Immature natural killer cell (primary cell): ENCODE measurements around the gene ZNF132. TPM values are rescaled to one million over a fixed set of nuclear protein-coding genes. Genes with fewer than 3 reads are reported as not detected.
A peak's percentile ranks its signal among the peaks of the same experiment; 100 is the strongest.
"Not testable (repeated sequence)": the region's sequence is repeated elsewhere in the genome, so short reads cannot be mapped to it uniquely, and the experiment has no call there.

Experiments
- DNase-seq, 3 donors: peaks; one replicate each; pipeline ENCODE4 v3.0.0; 2022; ENCODE audit warnings: mixed read lengths in 1 of 3
- H3K27ac Mint-ChIP-seq, 6 donors: one replicate each; pipeline ENCODE4 v1.8.0; 2020; ENCODE audit warnings: mixed read lengths in 6 of 6, mild to moderate bottlenecking in 5 of 6, inconsistent platforms in 4 of 6, moderate library complexity in 3 of 6
- H3K27me3 Mint-ChIP-seq, 3 donors: one replicate each; pipeline ENCODE4 v1.8.0; 2020 to 2021; ENCODE audit warnings: low read depth in 3 of 3, mild to moderate bottlenecking in 3 of 3, mixed read lengths in 3 of 3, moderate library complexity in 3 of 3, inconsistent platforms in 1 of 3
- H3K36me3 Mint-ChIP-seq, 3 donors: one replicate each; pipeline ENCODE4 v1.8.0; 2020; ENCODE audit warnings: mixed read lengths in 3 of 3, inconsistent platforms in 2 of 3, mild to moderate bottlenecking in 2 of 3
- H3K4me1 Mint-ChIP-seq, 2 donors: one replicate each; pipeline ENCODE4 v1.8.0; 2020; ENCODE audit warnings: inconsistent platforms in 2 of 2, mild to moderate bottlenecking in 2 of 2, mixed read lengths in 2 of 2, moderate library complexity in 1 of 2
- H3K4me3 Mint-ChIP-seq, 5 donors: one replicate each; pipeline ENCODE4 v1.8.0; 2020; ENCODE audit warnings: mild to moderate bottlenecking in 5 of 5, mixed read lengths in 5 of 5, inconsistent platforms in 3 of 5, moderate library complexity in 3 of 5
- H3K9me3 Mint-ChIP-seq, 6 donors: one replicate each; pipeline ENCODE4 v1.8.0; 2020; ENCODE audit warnings: mild to moderate bottlenecking in 6 of 6, mixed read lengths in 6 of 6, inconsistent platforms in 4 of 6, moderate library complexity in 3 of 6
- polyA plus RNA-seq, 3 donors: library from polyadenylated mRNA; unstranded; fragments of 300-500 nt; fragmentation: Illumina TruSeq; gene quantifications; one replicate each; pipeline ENCODE4 v1.2.3, GENCODE V29; 2021

ZNF132 gene
- polyA plus RNA-seq, 3 donors from 2014 or later: 0.60 to 1.2 TPM; not detected in 1

- DNase-seq: no peak
- Mint-ChIP-seq H3K4me1 (peaks cover 28 to 35% of the 10 kb centered on the region in 2 donors), H3K36me3 (no peaks in the 10 kb centered on the region), H3K27ac (peak overlapping the region; percentile 17 to 87 (median 66)), H3K4me3 (peak overlapping the region; percentile 80 to 97 (median 94)), H3K9me3 (no peaks in the 10 kb centered on the region), H3K27me3 (peaks cover 3 to 6% (median 4%) of the 10 kb centered on the region in 3 donors)
Measured at GRCh38 chr19:58409010-58409790, 30.8 kb downstream of the ZNF132 start.

- Mint-ChIP-seq H3K4me1 (peaks cover 28 to 35% of the 10 kb centered on the region in 2 donors), H3K4me3 (peak within 1 kb of the TSS; percentile 87 to 97 (median 94)), H3K9me3 (no peaks in the 10 kb centered on the region), H3K27me3 (peaks cover 3 to 6% (median 4%) of the 10 kb centered on the region in 3 donors), H3K27ac (peak within 1 kb of the TSS; percentile 88 to 99 (median 93)), H3K36me3 (no peaks in the 10 kb centered on the region)
- DNase-seq: peak; percentile 90 to 91 (median 91)
Measured at GRCh38 chr19:58408152-58409009, 31.6 kb downstream of the ZNF132 start, which contains the start of gene ZNF584. Gene ZNF584 (plus strand): TSS chr19:58408649. CDS start chr19:58409148, 499 bp downstream.

- Mint-ChIP-seq H3K4me3 (peak overlapping the region; percentile 87 to 97 (median 94)), H3K27ac (peak overlapping the region; percentile 88 to 99 (median 93)), H3K27me3 (peaks cover 3 to 6% (median 4%) of the 10 kb centered on the region in 3 donors), H3K9me3 (no peaks in the 10 kb centered on the region), H3K36me3 (no peaks in the 10 kb centered on the region), H3K4me1 (peaks cover 28 to 35% of the 10 kb centered on the region in 2 donors)
- DNase-seq: no peak
Measured at GRCh38 chr19:58407658-58408151, 32.2 kb downstream of the ZNF132 start.

GRCh38 chr19:58406818-58407657 lies 32.9 kb downstream of the ZNF132 start:
- Mint-ChIP-seq H3K4me1 (peaks cover 28 to 35% of the 10 kb centered on the region in 2 donors), H3K36me3 (no peaks in the 10 kb centered on the region), H3K4me3 (peak overlapping the region; percentile 87 to 97 (median 94)), H3K27me3 (peaks cover 3 to 6% (median 4%) of the 10 kb centered on the region in 3 donors), H3K27ac (peak overlapping the region; percentile 88 to 99 (median 93)), H3K9me3 (no peaks in the 10 kb centered on the region)
- no peak for DNase-seq

GRCh38 chr19:58403920-58404478 lies 36.0 kb downstream of the ZNF132 start:
- H3K4me1 Mint-ChIP-seq: peaks cover 32 to 34% of the 10 kb centered on the region in 2 donors
- H3K4me3 Mint-ChIP-seq, H3K9me3 Mint-ChIP-seq, DNase-seq, H3K36me3 Mint-ChIP-seq: not testable (repeated sequence)
- H3K27ac Mint-ChIP-seq: peak overlapping the region in 2 of 6 donors; percentile 26 to 49
- peaks cover 8 to 12% (median 9%) of the 10 kb centered on the region in 3 donors for H3K27me3 Mint-ChIP-seq

- H3K4me1 Mint-ChIP-seq: peaks cover 14 to 18% of the 10 kb centered on the region in 2 donors
- H3K4me3 Mint-ChIP-seq: peak overlapping the region in 3 of 5 donors; percentile 86 to 92 (median 87)
- H3K27me3 Mint-ChIP-seq: peaks cover 10 to 11% (median 11%) of the 10 kb centered on the region in 3 donors
- no peaks in the 10 kb centered on the region for H3K36me3 Mint-ChIP-seq
- DNase-seq: peak in 1 of 3 donors; percentile 22
- H3K27ac Mint-ChIP-seq: peak overlapping the region in 4 of 6 donors; percentile 90 to 96 (median 95)
- H3K9me3 Mint-ChIP-seq: no peaks in the 10 kb centered on the region
Measured at GRCh38 chr19:58401840-58402421, 38.0 kb downstream of the ZNF132 start.

GRCh38 chr19:58400916-58401839 lies 38.8 kb downstream of the ZNF132 start:
- H3K27ac Mint-ChIP-seq: peak overlapping the region; percentile 85 to 96 (median 94)
- H3K4me3 Mint-ChIP-seq: peak overlapping the region; percentile 86 to 93 (median 89)
- no peaks in the 10 kb centered on the region for H3K9me3 Mint-ChIP-seq
- DNase-seq: peak; percentile 98 to 99 (median 99)
- no peaks in the 10 kb centered on the region for H3K36me3 Mint-ChIP-seq
- H3K4me1 Mint-ChIP-seq: peaks cover 10 to 15% of the 10 kb centered on the region in 2 donors
- peaks cover 10 to 12% (median 12%) of the 10 kb centered on the region in 3 donors for H3K27me3 Mint-ChIP-seq

- H3K27me3 Mint-ChIP-seq: peaks cover 10 to 12% (median 12%) of the 10 kb centered on the region in 3 donors
- H3K27ac Mint-ChIP-seq: peak overlapping the region in 4 of 6 donors; percentile 90 to 96 (median 94)
- H3K4me1 Mint-ChIP-seq: peaks cover 10 to 15% of the 10 kb centered on the region in 2 donors
- peaks cover 0 to 4% (median 0%) of the 10 kb centered on the region in 3 donors for H3K36me3 Mint-ChIP-seq
- no peaks in the 10 kb centered on the region for H3K9me3 Mint-ChIP-seq
- peak overlapping the region; percentile 42 to 93 (median 89) for H3K4me3 Mint-ChIP-seq
- DNase-seq: no peak
Measured at GRCh38 chr19:58400316-58400915, 39.5 kb downstream of the ZNF132 start.

- H3K36me3 Mint-ChIP-seq: peaks cover 0 to 5% (median under 1%) of the 10 kb centered on the region in 3 donors
- H3K4me3 Mint-ChIP-seq: peak overlapping the region in 4 of 5 donors; percentile 25 to 63 (median 44)
- no peak for DNase-seq
- H3K27ac Mint-ChIP-seq: peak overlapping the region in 2 of 6 donors; percentile 2 to 45
- peaks cover 10 to 15% of the 10 kb centered on the region in 2 donors for H3K4me1 Mint-ChIP-seq
- H3K9me3 Mint-ChIP-seq: no peaks in the 10 kb centered on the region
- peaks cover 10 to 13% (median 12%) of the 10 kb centered on the region in 3 donors for H3K27me3 Mint-ChIP-seq
Measured at GRCh38 chr19:58399903-58400302, 40.0 kb downstream of the ZNF132 start.

- Mint-ChIP-seq H3K27ac (no peak overlapping the region), H3K4me3 (no peak overlapping the region), H3K27me3 (peaks cover 10 to 15% (median 14%) of the 10 kb centered on the region in 3 donors), H3K4me1 (peaks cover 10 to 17% of the 10 kb centered on the region in 2 donors), H3K36me3 (peaks cover 8 to 17% (median 13%) of the 10 kb centered on the region in 3 donors), H3K9me3 (no peaks in the 10 kb centered on the region)
- DNase-seq: no peak
Measured at GRCh38 chr19:58398545-58398944, 41.4 kb downstream of the ZNF132 start.

GRCh38 chr19:58398087-58398486 lies 41.9 kb downstream of the ZNF132 start:
- Mint-ChIP-seq H3K27ac (no peak overlapping the region), H3K9me3 (no peaks in the 10 kb centered on the region), H3K4me1 (peaks cover 10 to 17% of the 10 kb centered on the region in 2 donors), H3K4me3 (no peak overlapping the region), H3K36me3 (peaks cover 10 to 20% (median 15%) of the 10 kb centered on the region in 3 donors), H3K27me3 (peaks cover 10 to 15% (median 14%) of the 10 kb centered on the region in 3 donors)
- no peak for DNase-seq
